Loucy (cell line): Measurements from ENCODE around the gene ZBTB11.

Experiments
- H2AFZ ChIP-seq: fragments of 200-600 bp; sonication (generic); 2 replicates; pipeline ENCODE4 v1.6.0; 2016; ENCODE audit warnings: antibody characterized with exemption, mild to moderate bottlenecking, low read length, moderate library complexity
- H3F3A ChIP-seq: fragments of 200-600 bp; 2 replicates; pipeline ENCODE4 v1.6.0; 2016; ENCODE audit warnings: antibody characterized with exemption, low read depth, mild to moderate bottlenecking
- H3K27me3 ChIP-seq: fragments of 200-600 bp; sonication (generic); 2 replicates; pipeline ENCODE4 v1.6.1; 2014; ENCODE audit warnings: low read length, mild to moderate bottlenecking; ENCODE audit not compliant: insufficient read depth, poor library complexity, severe bottlenecking
- H3K36me3 ChIP-seq: fragments of 200-600 bp; sonication (generic); 2 replicates; pipeline ENCODE4 v1.6.1; 2016; ENCODE audit warnings: low read length; ENCODE audit not compliant: insufficient read depth
- H3K4me1 ChIP-seq: fragments of 200-600 bp; sonication (generic); 2 replicates; pipeline ENCODE4 v1.5.1; 2014; ENCODE audit warnings: low read length, mild to moderate bottlenecking; ENCODE audit not compliant: insufficient read depth, poor library complexity, severe bottlenecking
- H3K4me2 ChIP-seq: fragments of 200-600 bp; sonication (generic); 2 replicates; pipeline ENCODE4 v1.6.0; 2014; ENCODE audit warnings: antibody characterized with exemption, low read length, low read depth, mild to moderate bottlenecking; ENCODE audit not compliant: poor library complexity, severe bottlenecking
- H3K4me3 ChIP-seq: fragments of 200-600 bp; sonication (generic); 2 replicates; pipeline ENCODE4 v1.5.1; 2014; ENCODE audit warnings: low read length, mild to moderate bottlenecking, mixed read lengths; ENCODE audit not compliant: poor library complexity, severe bottlenecking
- H3K79me2 ChIP-seq: fragments of 200-600 bp; sonication (generic); 2 replicates; pipeline ENCODE4 v1.6.1; 2014; ENCODE audit warnings: low read length; ENCODE audit not compliant: insufficient read depth
- H3K9ac ChIP-seq: fragments of 200-600 bp; sonication (generic); 2 replicates; pipeline ENCODE4 v1.6.0; 2014; ENCODE audit warnings: mild to moderate bottlenecking, low read depth, low read length, moderate library complexity; ENCODE audit not compliant: poor library complexity, severe bottlenecking
- H3K9me2 ChIP-seq: fragments of 200-600 bp; sonication (generic); replicated peaks from 2 replicates; pipeline ENCODE4 v1.6.1; 2016; ENCODE audit warnings: low read depth, low read length, mixed read lengths
- H3K9me3 ChIP-seq: fragments of 200-600 bp; sonication (generic); 2 replicates; pipeline ENCODE4 v1.6.1; 2014; ENCODE audit warnings: mild to moderate bottlenecking, antibody characterized with exemption, low read length, low read depth; ENCODE audit not compliant: insufficient read depth
- H4K20me1 ChIP-seq: fragments of 200-600 bp; sonication (generic); 2 replicates; pipeline ENCODE4 v1.6.0; 2014; ENCODE audit warnings: antibody characterized with exemption, low read length, mild to moderate bottlenecking; ENCODE audit not compliant: insufficient read depth, poor library complexity, severe bottlenecking
- CTCF ChIP-seq: fragments of 200-600 bp; sonication (generic); conservative IDR thresholded peaks from 2 replicates; pipeline ENCODE4 v1.5.1; 2014; ENCODE audit warnings: mild to moderate bottlenecking, antibody characterized with exemption, low read length
- EZH2phosphoT487 ChIP-seq: fragments of 200-600 bp; IDR thresholded peaks from 2 replicates; pipeline ENCODE4 v1.6.1; 2018; ENCODE audit warnings: antibody characterized with exemption, mild to moderate bottlenecking, moderate library complexity, borderline replicate concordance

The ZBTB11 gene

GRCh38 chr3:101629219-101629618 is 47.7 kb downstream of the ZBTB11 start:
- H3K4me3 ChIP-seq: no peak overlapping the region
- H3K9me3 ChIP-seq: no peaks in the 10 kb centered on the region
- no peaks in the 10 kb centered on the region for H3K4me1 ChIP-seq
- H3K9me2 ChIP-seq: no peaks in the 10 kb centered on the region
- no peaks in the 10 kb centered on the region for H3K79me2 ChIP-seq
- no peaks in the 10 kb centered on the region for H4K20me1 ChIP-seq
- no peaks in the 10 kb centered on the region for H3F3A ChIP-seq
- no peak overlapping the region for H3K4me2 ChIP-seq
- H3K27me3 ChIP-seq: no peaks in the 10 kb centered on the region
- H3K9ac ChIP-seq: no peak overlapping the region
- TF ChIP-seq EZH2phosphoT487: no peak
- no peak for TF ChIP-seq CTCF
- H2AFZ ChIP-seq: no peak overlapping the region
- no peaks in the 10 kb centered on the region for H3K36me3 ChIP-seq

GRCh38 chr3:101625879-101626278 is 51.1 kb downstream of the ZBTB11 start:
- H3K9ac ChIP-seq: no peak overlapping the region
- H3F3A ChIP-seq: no peaks in the 10 kb centered on the region
- no peak overlapping the region for H2AFZ ChIP-seq
- no peaks in the 10 kb centered on the region for H3K9me3 ChIP-seq
- TF ChIP-seq EZH2phosphoT487 (no peak), CTCF (no peak)
- no peak overlapping the region for H3K4me3 ChIP-seq
- no peaks in the 10 kb centered on the region for H3K9me2 ChIP-seq
- no peaks in the 10 kb centered on the region for H3K36me3 ChIP-seq
- no peaks in the 10 kb centered on the region for H3K4me1 ChIP-seq
- H3K4me2 ChIP-seq: no peak overlapping the region
- H3K27me3 ChIP-seq: no peaks in the 10 kb centered on the region
- H3K79me2 ChIP-seq: no peaks in the 10 kb centered on the region
- no peaks in the 10 kb centered on the region for H4K20me1 ChIP-seq

- Histone ChIP-seq H3K4me1 (no peaks in the 10 kb centered on the region), H3K27me3 (no peaks in the 10 kb centered on the region), H3K4me3 (no peak overlapping the region), H3F3A (no peaks in the 10 kb centered on the region), H3K9me2 (no peaks in the 10 kb centered on the region), H4K20me1 (no peaks in the 10 kb centered on the region), H3K79me2 (no peaks in the 10 kb centered on the region), H2AFZ (no peak overlapping the region), H3K4me2 (no peak overlapping the region), H3K9me3 (no peaks in the 10 kb centered on the region), H3K36me3 (no peaks in the 10 kb centered on the region), H3K9ac (no peak overlapping the region)
- no peak for TF ChIP-seq EZH2phosphoT487
- TF ChIP-seq CTCF: no peak
Measured at GRCh38 chr3:101624857-101625256, 52.1 kb downstream of the ZBTB11 start.
